BLaER1 treated with 17β-estradiol and CSF1 and Interleukin-3, amounts not matched to agents 10 nM and 100 nM (cell line): Measurements from ENCODE around the gene SULT1C2.

Experiments used
- H3K27ac ChIP-seq, 11 experiments: shearing (Covaris generic); formaldehyde crosslinking; 2 replicates each; pipeline ENCODE4 v1.8.1; 2022
- H3K27me3 ChIP-seq, 11 experiments: shearing (Covaris generic); formaldehyde crosslinking; 2 replicates each; pipeline ENCODE4 v1.8.1; 2022
- H3K36me3 ChIP-seq, 11 experiments: shearing (Covaris generic); formaldehyde crosslinking; 2 replicates each; pipeline ENCODE4 v1.8.1; 2022
- H3K4me1 ChIP-seq, 10 experiments: shearing (Covaris generic); formaldehyde crosslinking; 2 replicates each; pipeline ENCODE4 v1.8.1; 2022
- H3K4me2 ChIP-seq, 11 experiments: shearing (Covaris generic); formaldehyde crosslinking; 2 replicates each; pipeline ENCODE4 v1.8.1; 2022
- H3K4me3 ChIP-seq, 10 experiments: shearing (Covaris generic); formaldehyde crosslinking; 2 replicates each; pipeline ENCODE4 v1.8.1; 2022
- H3K9ac ChIP-seq, 11 experiments: shearing (Covaris generic); formaldehyde crosslinking; 2 replicates each; pipeline ENCODE4 v1.8.1; 2022
- H3K9me3 ChIP-seq, 11 experiments: shearing (Covaris generic); formaldehyde crosslinking; replicated peaks in 1 of 11; 2 replicates each; pipeline ENCODE4 v1.8.1; 2022
- H4K20me1 ChIP-seq, 11 experiments: shearing (Covaris generic); formaldehyde crosslinking; 2 replicates each; pipeline ENCODE4 v1.8.1; 2022
- Cebpa-rat ChIP-seq, 11 experiments: shearing (Covaris generic); IDR thresholded peaks; 2 replicates each; pipeline ENCODE4 v1.8.1; 2022

The SULT1C2 gene

GRCh38 chr2:108263401-108263800 lies 25.3 kb upstream of the SULT1C2 start:
- Histone ChIP-seq H3K4me1 (peaks cover 0 to 22% (median 12%) of the 10 kb centered on the region in 10 experiments; a peak in 13 of 20 replicates), H3K27me3 (no peaks in the 10 kb centered on the region), H3K27ac (no peak overlapping the region), H3K36me3 (no peaks in the 10 kb centered on the region), H3K4me2 (no peak overlapping the region), H3K9ac (no peak overlapping the region), H3K4me3 (no peak overlapping the region), H4K20me1 (no peaks in the 10 kb centered on the region), H3K9me3 (0 out of 22 replicates have a peak, but pooled peaks cover 0 to 6% (median 0%) of the 10 kb centered on the region in 11 experiments)
- no peak for TF ChIP-seq Cebpa-rat (IDR thresholded peaks at IDR 0.05)

GRCh38 chr2:108266218-108266617 lies 22.5 kb upstream of the SULT1C2 start:
- H3K9me3 ChIP-seq: 0 out of 22 replicates have a peak, but pooled peaks cover 0 to 6% (median 0%) of the 10 kb centered on the region in 11 experiments
- H3K4me1 ChIP-seq: peaks cover 0 to 22% (median 12%) of the 10 kb centered on the region in 10 experiments; a peak in 13 of 20 replicates

GRCh38 chr2:108267101-108267500 lies 21.6 kb upstream of the SULT1C2 start:
- Histone ChIP-seq H3K4me1 (peaks cover 0 to 22% (median 12%) of the 10 kb centered on the region in 10 experiments; a peak in 13 of 20 replicates), H3K4me3 (no peak overlapping the region), H3K9me3 (0 out of 22 replicates have a peak, but pooled peaks cover 0 to 6% (median 0%) of the 10 kb centered on the region in 11 experiments), H3K36me3 (no peaks in the 10 kb centered on the region), H3K4me2 (peak overlapping the region in 9 of 11 experiments; percentile 14 to 73 (median 58); a peak in 14 of 22 replicates), H4K20me1 (no peaks in the 10 kb centered on the region), H3K27me3 (no peaks in the 10 kb centered on the region), H3K27ac (peak overlapping the region in 4 of 11 experiments; percentile 16 to 59 (median 38); a peak in 5 of 22 replicates), H3K9ac (no peak overlapping the region)
- peak in 10 of 11 experiments; percentile 41 to 90 (median 73); a peak in 15 of 22 replicates for TF ChIP-seq Cebpa-rat (IDR thresholded peaks at IDR 0.05)

More at GRCh38 chr2:108266218-108266617, 22.5 kb upstream of the SULT1C2 start:
- TF ChIP-seq Cebpa-rat (IDR thresholded peaks at IDR 0.05): no peak
- Histone ChIP-seq H3K27ac (no peak overlapping the region), H3K9ac (no peak overlapping the region), H3K36me3 (no peaks in the 10 kb centered on the region), H3K4me2 (peak overlapping the region in 1 of 11 experiments; percentile 72; a peak in 1 of 22 replicates), H3K27me3 (no peaks in the 10 kb centered on the region), H4K20me1 (no peaks in the 10 kb centered on the region), H3K4me3 (no peak overlapping the region)

GRCh38 chr2:108268001-108268400 lies 20.7 kb upstream of the SULT1C2 start:
- H3K27me3 ChIP-seq: no peaks in the 10 kb centered on the region
- H3K4me3 ChIP-seq: no peak overlapping the region
- H3K4me2 ChIP-seq: peak overlapping the region in 6 of 11 experiments; percentile 52 to 73 (median 65); a peak in 10 of 22 replicates
- H3K9ac ChIP-seq: no peak overlapping the region
- H3K9me3 ChIP-seq: no peaks in the 10 kb centered on the region
- TF ChIP-seq Cebpa-rat (IDR thresholded peaks at IDR 0.05): no peak
- no peaks in the 10 kb centered on the region for H4K20me1 ChIP-seq
- H3K4me1 ChIP-seq: peaks cover 0 to 22% (median 12%) of the 10 kb centered on the region in 10 experiments; a peak in 13 of 20 replicates
- peak overlapping the region in 1 of 11 experiments; percentile 50; a peak in 2 of 22 replicates for H3K27ac ChIP-seq
- H3K36me3 ChIP-seq: no peaks in the 10 kb centered on the region

DNA sequence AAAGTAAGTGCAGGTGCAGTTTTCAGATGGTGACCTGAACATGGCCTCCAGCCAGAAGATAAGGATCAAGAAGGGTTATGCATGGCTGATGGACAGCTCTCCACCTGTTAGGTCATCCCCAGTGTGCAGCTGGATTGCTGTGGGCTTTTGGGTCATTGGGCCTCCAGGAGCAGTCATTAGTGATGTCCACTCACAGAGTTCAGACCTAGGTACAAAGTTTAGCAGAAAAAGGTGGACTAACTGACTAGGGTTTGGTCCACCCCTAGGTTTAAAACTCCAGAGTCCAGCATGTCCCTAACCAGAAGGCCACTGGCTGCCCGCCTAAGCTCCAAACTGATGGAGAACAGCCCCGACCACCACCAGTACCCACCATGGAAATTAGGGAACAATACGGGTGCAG lies 18.3 kb upstream of the SULT1C2 start:
- no peak overlapping the region for H3K9ac ChIP-seq
- peaks cover 0 to 22% (median 12%) of the 10 kb centered on the region in 10 experiments; a peak in 13 of 20 replicates for H3K4me1 ChIP-seq
- H3K27ac ChIP-seq: no peak overlapping the region
- no peak overlapping the region for H3K4me2 ChIP-seq
- TF ChIP-seq Cebpa-rat (IDR thresholded peaks at IDR 0.05): no peak
- no peaks in the 10 kb centered on the region for H3K9me3 ChIP-seq
- no peaks in the 10 kb centered on the region for H3K27me3 ChIP-seq
- no peaks in the 10 kb centered on the region for H3K36me3 ChIP-seq
- H4K20me1 ChIP-seq: no peaks in the 10 kb centered on the region
- no peak overlapping the region for H3K4me3 ChIP-seq

GRCh38 chr2:108270768-108271506 lies 17.8 kb upstream of the SULT1C2 start:
- no peak for TF ChIP-seq Cebpa-rat (IDR thresholded peaks at IDR 0.05)
- Histone ChIP-seq H3K9me3 (no peaks in the 10 kb centered on the region), H3K27ac (no peak overlapping the region), H3K9ac (no peak overlapping the region), H3K4me3 (no peak overlapping the region), H3K27me3 (no peaks in the 10 kb centered on the region), H3K36me3 (no peaks in the 10 kb centered on the region), H3K4me1 (peaks cover 0 to 22% (median 12%) of the 10 kb centered on the region in 10 experiments; a peak in 13 of 20 replicates), H4K20me1 (no peaks in the 10 kb centered on the region), H3K4me2 (no peak overlapping the region)

GRCh38 chr2:108271691-108272253 lies 16.9 kb upstream of the SULT1C2 start:
- H3K36me3 ChIP-seq: no peaks in the 10 kb centered on the region
- H3K4me3 ChIP-seq: no peak overlapping the region
- peaks cover 0 to 19% (median 11%) of the 10 kb centered on the region in 10 experiments; a peak in 13 of 20 replicates for H3K4me1 ChIP-seq
- no peaks in the 10 kb centered on the region for H3K27me3 ChIP-seq
- no peak for TF ChIP-seq Cebpa-rat (IDR thresholded peaks at IDR 0.05)
- no peak overlapping the region for H3K27ac ChIP-seq
- H3K4me2 ChIP-seq: no peak overlapping the region
- H3K9me3 ChIP-seq: no peaks in the 10 kb centered on the region
- H4K20me1 ChIP-seq: no peaks in the 10 kb centered on the region
- H3K9ac ChIP-seq: no peak overlapping the region

GRCh38 chr2:108278631-108279030 lies 10.1 kb upstream of the SULT1C2 start:
- no peak overlapping the region for H3K9ac ChIP-seq

DNA sequence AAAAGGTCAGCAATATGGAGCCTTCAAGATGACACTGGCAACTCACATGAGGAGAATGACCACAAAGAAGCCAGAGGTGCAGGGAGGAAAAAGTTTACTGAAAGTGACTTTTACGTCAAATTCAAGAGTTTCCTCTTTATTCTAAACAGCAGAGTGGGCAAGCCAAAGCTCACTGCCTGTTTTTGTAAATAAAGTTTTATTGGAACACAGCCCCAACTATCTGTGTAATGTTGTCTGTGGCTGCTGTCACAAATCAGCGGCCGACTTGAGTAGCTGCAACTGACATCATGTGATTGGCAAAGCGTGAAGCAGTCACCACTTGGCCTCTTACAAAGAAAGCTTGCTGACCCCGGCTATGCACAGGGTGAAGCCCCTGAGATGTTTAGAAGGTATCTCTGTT lies 9.2 kb upstream of the SULT1C2 start:
- Histone ChIP-seq H3K9ac (no peak overlapping the region), H3K9me3 (peaks cover 0 to 6% (median 0%) of the 10 kb centered on the region in 11 experiments; a peak in 4 of 22 replicates), H3K4me3 (no peak overlapping the region), H3K4me2 (0 out of 22 replicates have a peak overlapping the region, but pooled peaks of 1 of the 11 experiments have one; percentile 11), H3K27me3 (no peaks in the 10 kb centered on the region), H3K36me3 (no peaks in the 10 kb centered on the region), H3K4me1 (peaks cover 0 to 16% (median 5%) of the 10 kb centered on the region in 10 experiments; a peak in 8 of 20 replicates), H3K27ac (no peak overlapping the region), H4K20me1 (no peaks in the 10 kb centered on the region)
- no peak for TF ChIP-seq Cebpa-rat (IDR thresholded peaks at IDR 0.05)

More at GRCh38 chr2:108278631-108279030, 10.1 kb upstream of the SULT1C2 start:
- H3K27ac ChIP-seq: no peak overlapping the region
- no peaks in the 10 kb centered on the region for H4K20me1 ChIP-seq
- H3K9me3 ChIP-seq: peaks cover 0 to 6% (median 0%) of the 10 kb centered on the region in 11 experiments; a peak in 4 of 22 replicates
- peaks cover 0 to 16% (median 5%) of the 10 kb centered on the region in 10 experiments; a peak in 8 of 20 replicates for H3K4me1 ChIP-seq
- H3K4me3 ChIP-seq: no peak overlapping the region
- TF ChIP-seq Cebpa-rat (IDR thresholded peaks at IDR 0.05): no peak
- no peaks in the 10 kb centered on the region for H3K36me3 ChIP-seq
- H3K27me3 ChIP-seq: no peaks in the 10 kb centered on the region
- peak overlapping the region in 5 of 11 experiments; percentile 11 to 27 (median 25); a peak in 5 of 22 replicates for H3K4me2 ChIP-seq
